ENCODE data around the gene ICOS.

GRCh38 chr2:204005940-204006721, 69.6 kb downstream of the ICOS start:
- TF ChIP-seq CTCF (IDR thresholded peaks at IDR 0.05; ENCODE audit: poor library complexity): no peak
- no peak for TF ChIP-seq EZH2 (IDR thresholded peaks at IDR 0.05; ENCODE audit: borderline replicate concordance)
- no peak for TF ChIP-seq EZH2phosphoT487 (IDR thresholded peaks at IDR 0.05; ENCODE audit: low read depth, severe bottlenecking, unreplicated experiment)

All from hepatocyte (in vitro differentiated cells).